ENCODE data around the gene MPPED1. TPM values are rescaled to one million over a fixed set of nuclear protein-coding genes. Genes with fewer than 3 reads are reported as not detected.

The MPPED1 gene
- total and polyA plus RNA-seq, 2 donors (not counting 1 experiment from before 2014, with no cell fraction given) = 0.13 TPM; not detected in 1

GRCh38 chr22:43429426-43429825 lies 17.6 kb downstream of the MPPED1 start:
- H3K27ac Mint-ChIP-seq = no peak overlapping the region
- peaks cover 31% of the 10 kb centered on the region for H3K27me3 Mint-ChIP-seq
- TF ChIP-seq EZH2 (IDR thresholded peaks at IDR 0.05; ENCODE audit: borderline replicate concordance, insufficient read depth, low read depth, low read length, poor library complexity, severe bottlenecking) = no peak
- TF ChIP-seq CTCF (IDR thresholded peaks at IDR 0.05) = no peak
- H3K9me3 Mint-ChIP-seq (ENCODE audit: insufficient read depth) = no peaks in the 10 kb centered on the region
- no peak overlapping the region for H3K4me3 Mint-ChIP-seq
- POLR2A ChIA-PET = no interaction called here
- no peak for ATAC-seq (ENCODE audit: low read depth)
- CTCF ChIA-PET = no interaction called here
- no peak for DNase-seq
- intact Hi-C loops (cut with micrococcal nuclease) = no loop called here
- Histone ChIP-seq H3K4me2 (replicated peaks; ENCODE audit: low read depth, low read length, poor library complexity, severe bottlenecking) (no peak overlapping the region), H3K79me2 (ENCODE audit: control insufficient read depth, insufficient read depth, low read length) (no peaks in the 10 kb centered on the region), H3K27me3 (replicated peaks in 1 of 4; ENCODE audit: control extremely low read depth in 1 of 4, control insufficient read depth in 3 of 4, insufficient read depth in 4 of 4, low read length in 3 of 4) (peaks cover 0 to 8% (median 1%) of the 10 kb centered on the region in 4 experiments), H2AFZ (ENCODE audit: insufficient read depth, low read depth, low read length, poor library complexity, severe bottlenecking) (no peak overlapping the region), H3K4me3 (ENCODE audit: control extremely low read depth in 1 of 5, extremely low read depth in 1 of 5, insufficient read depth in 1 of 5, low read depth in 2 of 5, low read length in 4 of 5) (no peak overlapping the region), H3K36me3 (replicated peaks in 1 of 2; ENCODE audit: control extremely low read depth in 1 of 2, control insufficient read depth in 1 of 2, extremely low read depth in 1 of 2, insufficient read depth in 2 of 2, low read length in 1 of 2) (no peaks in the 10 kb centered on the region), H3K27ac (ENCODE audit: low read length in 2 of 2) (no peak overlapping the region), H3K9me3 (ENCODE audit: control extremely low read depth in 1 of 3, control insufficient read depth in 2 of 3, insufficient read depth in 1 of 3, low read length in 2 of 3) (no peaks in the 10 kb centered on the region), H4K20me1 (ENCODE audit: control insufficient read depth, insufficient read depth, low read length, poor library complexity, severe bottlenecking) (no peaks in the 10 kb centered on the region), H3K4me1 (ENCODE audit: control insufficient read depth in 2 of 2, insufficient read depth in 2 of 2, low read length in 2 of 2) (no peaks in the 10 kb centered on the region), H3K9ac (ENCODE audit: low read length) (no peak overlapping the region)
- H3K4me1 Mint-ChIP-seq = no peaks in the 10 kb centered on the region
- WGBS (ENCODE audit: insufficient coverage) = 95% methylated on average over 4 of the region's 5 CpGs

- intact Hi-C loops (cut with micrococcal nuclease) = no loop called here
- no peaks in the 10 kb centered on the region for H3K4me1 Mint-ChIP-seq
- H3K27ac Mint-ChIP-seq = no peak overlapping the region
- no peak overlapping the region for H3K4me3 ChIP-seq (ENCODE audit: control extremely low read depth in 1 of 5, extremely low read depth in 1 of 5, insufficient read depth in 1 of 5, low read depth in 2 of 5, low read length in 4 of 5)
- H3K9ac ChIP-seq (ENCODE audit: low read length) = no peak overlapping the region
- H3K4me1 ChIP-seq (ENCODE audit: control insufficient read depth in 2 of 2, insufficient read depth in 2 of 2, low read length in 2 of 2) = no peaks in the 10 kb centered on the region
- DNase-seq (no peak), ATAC-seq (ENCODE audit: low read depth) (no peak)
- WGBS (ENCODE audit: insufficient coverage) = 61% methylated on average over 7 of the region's 8 CpGs
- no peaks in the 10 kb centered on the region for H3K79me2 ChIP-seq (ENCODE audit: control insufficient read depth, insufficient read depth, low read length)
- H3K36me3 ChIP-seq (replicated peaks in 1 of 2; ENCODE audit: control extremely low read depth in 1 of 2, control insufficient read depth in 1 of 2, extremely low read depth in 1 of 2, insufficient read depth in 2 of 2, low read length in 1 of 2) = no peaks in the 10 kb centered on the region
- no peak overlapping the region for H3K27ac ChIP-seq (ENCODE audit: low read length in 2 of 2)
- no peak for TF ChIP-seq EZH2 (IDR thresholded peaks at IDR 0.05; ENCODE audit: borderline replicate concordance, insufficient read depth, low read depth, low read length, poor library complexity, severe bottlenecking)
- no peaks in the 10 kb centered on the region for H4K20me1 ChIP-seq (ENCODE audit: control insufficient read depth, insufficient read depth, low read length, poor library complexity, severe bottlenecking)
- no peak overlapping the region for H2AFZ ChIP-seq (ENCODE audit: insufficient read depth, low read depth, low read length, poor library complexity, severe bottlenecking)
- CTCF ChIA-PET = no interaction called here
- H3K27me3 Mint-ChIP-seq = peaks cover 32% of the 10 kb centered on the region
- POLR2A ChIA-PET = no interaction called here
- no peak overlapping the region for H3K4me2 ChIP-seq (replicated peaks; ENCODE audit: low read depth, low read length, poor library complexity, severe bottlenecking)
- H3K9me3 ChIP-seq (ENCODE audit: control extremely low read depth in 1 of 3, control insufficient read depth in 2 of 3, insufficient read depth in 1 of 3, low read length in 2 of 3) = no peaks in the 10 kb centered on the region
- no peaks in the 10 kb centered on the region for H3K9me3 Mint-ChIP-seq (ENCODE audit: insufficient read depth)
- H3K27me3 ChIP-seq (replicated peaks in 1 of 4; ENCODE audit: control extremely low read depth in 1 of 4, control insufficient read depth in 3 of 4, insufficient read depth in 4 of 4, low read length in 3 of 4) = peaks cover 0 to 8% (median 1%) of the 10 kb centered on the region in 4 experiments
- no peak overlapping the region for H3K4me3 Mint-ChIP-seq
Measured at GRCh38 chr22:43431808-43432554, 20.2 kb downstream of the MPPED1 start.

Data from B cell (primary cell).